GM12892 (cell line): ENCODE data around the gene NUP155.

Source experiments
- POLR2A ChIP-seq: IDR thresholded peaks from 2 replicates; pipeline ENCODE4 v1.6.1; 2011; ENCODE audit warnings: low read depth, low read length, control low read depth
- POLR2AphosphoS5 ChIP-seq: IDR thresholded peaks from 2 replicates; pipeline ENCODE4 v1.6.1; 2011; ENCODE audit warnings: low read depth, low read length, control low read depth
- TAF1 ChIP-seq: IDR thresholded peaks from 2 replicates; pipeline ENCODE4 v1.6.1; 2011; ENCODE audit warnings: low read depth, mild to moderate bottlenecking, control low read depth, low read length, borderline replicate concordance

- TF ChIP-seq POLR2AphosphoS5 (no peak), POLR2A (no peak), TAF1 (no peak)
These were observed 122.4 kb downstream of the NUP155 start for GRCh38 chr5:37248421-37248969.
